ENCODE measurements around the gene TREM1. TPM values are rescaled to one million over a fixed set of nuclear protein-coding genes. Genes with fewer than 3 reads are reported as not detected.

The TREM1 gene
- total RNA-seq, 1 experiment from 2014 or later = not detected

GRCh38 chr6:41229721-41230120 is 56.8 kb downstream of the TREM1 start:
- H2AFZ ChIP-seq (ENCODE audit: low read length) = no peak overlapping the region

GRCh38 chr6:41228616-41229015 is 57.9 kb downstream of the TREM1 start:
- no peaks in the 10 kb centered on the region for H3K4me1 ChIP-seq (ENCODE audit: low read length)
- H2AFZ ChIP-seq (ENCODE audit: low read length) = no peak overlapping the region
- no peaks in the 10 kb centered on the region for H3K9me2 ChIP-seq (replicated peaks; ENCODE audit: insufficient read depth, low read length)
- DNase-seq = peak; percentile 49
- no peak overlapping the region for H3K9ac ChIP-seq (ENCODE audit: low read length)
- no peaks in the 10 kb centered on the region for H3K9me3 ChIP-seq (ENCODE audit: low read length)
- H3K4me2 ChIP-seq (ENCODE audit: low read depth, low read length, poor library complexity, severe bottlenecking) = no peak overlapping the region
- no peaks in the 10 kb centered on the region for H4K20me1 ChIP-seq (ENCODE audit: insufficient read depth, low read depth, low read length)
- no peak overlapping the region for H3K4me3 ChIP-seq (ENCODE audit: low read length)
- H3K79me2 ChIP-seq (ENCODE audit: low read length) = no peaks in the 10 kb centered on the region
- H3K27ac ChIP-seq (ENCODE audit: low read length) = no peak overlapping the region
- H3K36me3 ChIP-seq (ENCODE audit: insufficient read depth, low read length) = no peaks in the 10 kb centered on the region
- no peaks in the 10 kb centered on the region for H3K27me3 ChIP-seq (ENCODE audit: low read length)

More at GRCh38 chr6:41229721-41230120, 56.8 kb downstream of the TREM1 start:
- DNase-seq = no peak
- H3K9ac ChIP-seq (ENCODE audit: low read length) = no peak overlapping the region
- H3K4me3 ChIP-seq (ENCODE audit: low read length) = no peak overlapping the region
- H3K4me1 ChIP-seq (ENCODE audit: low read length) = no peaks in the 10 kb centered on the region
- H3K27me3 ChIP-seq (ENCODE audit: low read length) = no peaks in the 10 kb centered on the region
- H3K9me3 ChIP-seq (ENCODE audit: low read length) = no peaks in the 10 kb centered on the region
- no peaks in the 10 kb centered on the region for H3K79me2 ChIP-seq (ENCODE audit: low read length)
- H3K9me2 ChIP-seq (replicated peaks; ENCODE audit: insufficient read depth, low read length) = no peaks in the 10 kb centered on the region
- no peaks in the 10 kb centered on the region for H4K20me1 ChIP-seq (ENCODE audit: insufficient read depth, low read depth, low read length)
- no peaks in the 10 kb centered on the region for H3K36me3 ChIP-seq (ENCODE audit: insufficient read depth, low read length)
- H3K27ac ChIP-seq (ENCODE audit: low read length) = no peak overlapping the region
- no peak overlapping the region for H3K4me2 ChIP-seq (ENCODE audit: low read depth, low read length, poor library complexity, severe bottlenecking)

- H3K27ac ChIP-seq (ENCODE audit: low read length) = no peak within 1 kb of the TSS
These were observed 58.4 kb downstream of the TREM1 start, which contains the start of gene TREML4 for GRCh38 chr6:41228096-41228495. Gene TREML4 (plus strand): TSS chr6:41228349. CDS start chr6:41228428, 79 bp downstream.

GRCh38 chr6:41226752-41227151 is 59.7 kb downstream of the TREM1 start:
- H3K27ac ChIP-seq (ENCODE audit: low read length) = no peak overlapping the region
- H2AFZ ChIP-seq (ENCODE audit: low read length) = no peak overlapping the region
- no peaks in the 10 kb centered on the region for H3K9me3 ChIP-seq (ENCODE audit: low read length)
- no peaks in the 10 kb centered on the region for H4K20me1 ChIP-seq (ENCODE audit: insufficient read depth, low read depth, low read length)
- no peak overlapping the region for H3K4me2 ChIP-seq (ENCODE audit: low read depth, low read length, poor library complexity, severe bottlenecking)
- H3K79me2 ChIP-seq (ENCODE audit: low read length) = no peaks in the 10 kb centered on the region
- no peak for DNase-seq
- no peaks in the 10 kb centered on the region for H3K9me2 ChIP-seq (replicated peaks; ENCODE audit: insufficient read depth, low read length)
- no peak overlapping the region for H3K4me3 ChIP-seq (ENCODE audit: low read length)
- no peaks in the 10 kb centered on the region for H3K36me3 ChIP-seq (ENCODE audit: insufficient read depth, low read length)
- no peak overlapping the region for H3K9ac ChIP-seq (ENCODE audit: low read length)
- H3K4me1 ChIP-seq (ENCODE audit: low read length) = no peaks in the 10 kb centered on the region
- H3K27me3 ChIP-seq (ENCODE audit: low read length) = no peaks in the 10 kb centered on the region

More at GRCh38 chr6:41228096-41228495, 58.4 kb downstream of the TREM1 start, which contains the start of gene TREML4:
- Histone ChIP-seq H3K4me3 (ENCODE audit: low read length) (no peak within 1 kb of the TSS), H4K20me1 (ENCODE audit: insufficient read depth, low read depth, low read length) (no peaks in the 10 kb centered on the region), H3K9me3 (ENCODE audit: low read length) (no peaks in the 10 kb centered on the region), H3K4me1 (ENCODE audit: low read length) (no peaks in the 10 kb centered on the region), H3K9me2 (replicated peaks; ENCODE audit: insufficient read depth, low read length) (no peaks in the 10 kb centered on the region), H2AFZ (ENCODE audit: low read length) (no peak within 1 kb of the TSS), H3K36me3 (ENCODE audit: insufficient read depth, low read length) (no peaks in the 10 kb centered on the region), H3K79me2 (ENCODE audit: low read length) (no peaks in the 10 kb centered on the region), H3K4me2 (ENCODE audit: low read depth, low read length, poor library complexity, severe bottlenecking) (no peak within 1 kb of the TSS), H3K27me3 (ENCODE audit: low read length) (no peaks in the 10 kb centered on the region), H3K9ac (ENCODE audit: low read length) (no peak within 1 kb of the TSS)
- DNase-seq = no peak

GRCh38 chr6:41224800-41225199 is 61.7 kb downstream of the TREM1 start:
- no peak overlapping the region for H3K4me3 ChIP-seq (ENCODE audit: low read length)
- no peak overlapping the region for H2AFZ ChIP-seq (ENCODE audit: low read length)
- H3K9ac ChIP-seq (ENCODE audit: low read length) = no peak overlapping the region
- no peaks in the 10 kb centered on the region for H3K79me2 ChIP-seq (ENCODE audit: low read length)
- H3K4me2 ChIP-seq (ENCODE audit: low read depth, low read length, poor library complexity, severe bottlenecking) = no peak overlapping the region
- H3K27ac ChIP-seq (ENCODE audit: low read length) = no peak overlapping the region
- no peaks in the 10 kb centered on the region for H3K36me3 ChIP-seq (ENCODE audit: insufficient read depth, low read length)
- H3K4me1 ChIP-seq (ENCODE audit: low read length) = no peaks in the 10 kb centered on the region
- no peaks in the 10 kb centered on the region for H3K9me3 ChIP-seq (ENCODE audit: low read length)
- H3K9me2 ChIP-seq (replicated peaks; ENCODE audit: insufficient read depth, low read length) = no peaks in the 10 kb centered on the region
- H3K27me3 ChIP-seq (ENCODE audit: low read length) = no peaks in the 10 kb centered on the region
- H4K20me1 ChIP-seq (ENCODE audit: insufficient read depth, low read depth, low read length) = no peaks in the 10 kb centered on the region
- DNase-seq = no peak

Small RNAs within 50 kb of the gene (small RNA-seq; reads per million reads assigned to genes)
- gene AL391903.2 (not detected), gene AL391903.3 (not detected), gene RNA5SP207 (0.99 reads per million, percentile 29 among the genes with 10 or more reads in this experiment), gene RNU6-643P (not detected)

Other genes with a start within 250 kb of the TREM1 start
- 1.1 and 3.3 TPM in 2 replicates for gene UNC5CL, start 247.5 kb downstream of the TREM1 start, total RNA-seq (2014; rRNA removed; shearing (Covaris generic); ENCODE audit: low replicate concordance)
- gene TSPO2, start 244.2 kb downstream of the TREM1 start, total RNA-seq (2014; rRNA removed; shearing (Covaris generic); ENCODE audit: low replicate concordance) = not detected in 2 replicates
- gene APOBEC2, start 233.5 kb downstream of the TREM1 start, total RNA-seq (2014; rRNA removed; shearing (Covaris generic); ENCODE audit: low replicate concordance) = not detected in 2 replicates
- 37.5 and 41.6 TPM in 2 replicates for gene OARD1, start 214.3 kb downstream of the TREM1 start, total RNA-seq (2014; rRNA removed; shearing (Covaris generic); ENCODE audit: low replicate concordance)
- 15.7 and 23.7 TPM in 2 replicates for gene NFYA, start 213.7 kb downstream of the TREM1 start, total RNA-seq (2014; rRNA removed; shearing (Covaris generic); ENCODE audit: low replicate concordance)
- not detected in 2 replicates for gene TREML1, start 132.3 kb downstream of the TREM1 start, total RNA-seq (2014; rRNA removed; shearing (Covaris generic); ENCODE audit: low replicate concordance)
- not detected in 2 replicates for gene TREM2, start 123.6 kb downstream of the TREM1 start, total RNA-seq (2014; rRNA removed; shearing (Covaris generic); ENCODE audit: low replicate concordance)
- 0.07 TPM in 1 of 2 replicates, not detected in the other for gene TREML2, start 85.5 kb downstream of the TREM1 start, total RNA-seq (2014; rRNA removed; shearing (Covaris generic); ENCODE audit: low replicate concordance)
- not detected in 2 replicates for gene TREML4, start 58.3 kb downstream of the TREM1 start, total RNA-seq (2014; rRNA removed; shearing (Covaris generic); ENCODE audit: low replicate concordance)
- gene NCR2, start 48.9 kb upstream of the TREM1 start, total RNA-seq (2014; rRNA removed; shearing (Covaris generic); ENCODE audit: low replicate concordance) = not detected in 2 replicates